ENCODE results near the gene PRKG1. TPM values are rescaled to one million over a fixed set of nuclear protein-coding genes. Genes with fewer than 3 reads are reported as not detected.

PRKG1 gene
- total RNA-seq, 1 donor from 2014 or later, result 22.8 TPM

DNA sequence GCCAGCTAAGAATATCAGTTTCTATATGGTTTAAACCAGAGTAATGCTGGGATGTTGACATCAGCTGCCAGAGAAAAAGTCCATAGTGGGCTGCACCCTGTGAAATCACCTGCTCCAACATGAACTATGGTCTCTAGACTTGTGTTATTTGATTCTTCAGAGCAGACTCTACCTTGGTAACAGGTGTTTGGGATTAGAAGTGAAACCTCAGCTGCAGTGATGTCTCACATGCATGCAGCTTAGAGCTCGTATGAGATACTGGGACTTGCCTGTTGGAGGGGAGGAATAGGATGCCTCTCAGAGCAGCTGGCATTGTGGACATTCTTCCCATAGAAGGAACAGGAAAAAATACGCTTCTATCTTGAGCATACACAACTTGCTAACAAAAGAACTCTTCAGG, 912.2 kb downstream of the PRKG1 start:
- TF ChIP-seq, protein P1, sequence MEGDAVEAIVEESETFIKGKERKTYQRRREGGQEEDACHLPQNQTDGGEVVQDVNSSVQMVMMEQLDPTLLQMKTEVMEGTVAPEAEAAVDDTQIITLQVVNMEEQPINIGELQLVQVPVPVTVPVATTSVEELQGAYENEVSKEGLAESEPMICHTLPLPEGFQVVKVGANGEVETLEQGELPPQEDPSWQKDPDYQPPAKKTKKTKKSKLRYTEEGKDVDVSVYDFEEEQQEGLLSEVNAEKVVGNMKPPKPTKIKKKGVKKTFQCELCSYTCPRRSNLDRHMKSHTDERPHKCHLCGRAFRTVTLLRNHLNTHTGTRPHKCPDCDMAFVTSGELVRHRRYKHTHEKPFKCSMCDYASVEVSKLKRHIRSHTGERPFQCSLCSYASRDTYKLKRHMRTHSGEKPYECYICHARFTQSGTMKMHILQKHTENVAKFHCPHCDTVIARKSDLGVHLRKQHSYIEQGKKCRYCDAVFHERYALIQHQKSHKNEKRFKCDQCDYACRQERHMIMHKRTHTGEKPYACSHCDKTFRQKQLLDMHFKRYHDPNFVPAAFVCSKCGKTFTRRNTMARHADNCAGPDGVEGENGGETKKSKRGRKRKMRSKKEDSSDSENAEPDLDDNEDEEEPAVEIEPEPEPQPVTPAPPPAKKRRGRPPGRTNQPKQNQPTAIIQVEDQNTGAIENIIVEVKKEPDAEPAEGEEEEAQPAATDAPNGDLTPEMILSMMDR (IDR thresholded peaks at IDR 0.05), result no peak
- no peaks in the 10 kb centered on the region for H3K27me3 Mint-ChIP-seq (ENCODE audit: low read depth)
- peaks cover 11% of the 10 kb centered on the region for H3K4me1 Mint-ChIP-seq (ENCODE audit: low read depth)
- H3K4me3 Mint-ChIP-seq (ENCODE audit: unreplicated experiment), result no peak overlapping the region
- no peak overlapping the region for H3K27ac Mint-ChIP-seq (ENCODE audit: unreplicated experiment)
- H3K9me3 Mint-ChIP-seq (ENCODE audit: low read depth), result peaks cover 6% of the 10 kb centered on the region
- H3K36me3 Mint-ChIP-seq (ENCODE audit: low read depth), result peaks cover 3% of the 10 kb centered on the region
- DNase-seq (ENCODE audit: low spot score), result no peak

- Mint-ChIP-seq H3K4me1 (ENCODE audit: low read depth) (no peaks in the 10 kb centered on the region), H3K27ac (ENCODE audit: unreplicated experiment) (no peak overlapping the region), H3K27me3 (ENCODE audit: low read depth) (no peaks in the 10 kb centered on the region), H3K4me3 (ENCODE audit: unreplicated experiment) (no peak overlapping the region), H3K9me3 (ENCODE audit: low read depth) (peaks cover 6% of the 10 kb centered on the region), H3K36me3 (ENCODE audit: low read depth) (peaks cover 3% of the 10 kb centered on the region)
- no peak for DNase-seq (ENCODE audit: low spot score)
- TF ChIP-seq, protein P1 (IDR thresholded peaks at IDR 0.05), result no peak
These were observed 919.2 kb downstream of the PRKG1 start for GRCh38 chr10:51993475-51993874.

GRCh38 chr10:51999096-51999495, 924.8 kb downstream of the PRKG1 start:
- Mint-ChIP-seq H3K4me1 (ENCODE audit: low read depth) (peaks cover 11% of the 10 kb centered on the region), H3K36me3 (ENCODE audit: low read depth) (no peaks in the 10 kb centered on the region), H3K27ac (ENCODE audit: unreplicated experiment) (no peak overlapping the region), H3K27me3 (ENCODE audit: low read depth) (no peaks in the 10 kb centered on the region), H3K9me3 (ENCODE audit: low read depth) (no peaks in the 10 kb centered on the region), H3K4me3 (ENCODE audit: unreplicated experiment) (no peak overlapping the region)
- TF ChIP-seq, protein P1 (IDR thresholded peaks at IDR 0.05), result no peak
- DNase-seq (ENCODE audit: low spot score), result no peak

DNA sequence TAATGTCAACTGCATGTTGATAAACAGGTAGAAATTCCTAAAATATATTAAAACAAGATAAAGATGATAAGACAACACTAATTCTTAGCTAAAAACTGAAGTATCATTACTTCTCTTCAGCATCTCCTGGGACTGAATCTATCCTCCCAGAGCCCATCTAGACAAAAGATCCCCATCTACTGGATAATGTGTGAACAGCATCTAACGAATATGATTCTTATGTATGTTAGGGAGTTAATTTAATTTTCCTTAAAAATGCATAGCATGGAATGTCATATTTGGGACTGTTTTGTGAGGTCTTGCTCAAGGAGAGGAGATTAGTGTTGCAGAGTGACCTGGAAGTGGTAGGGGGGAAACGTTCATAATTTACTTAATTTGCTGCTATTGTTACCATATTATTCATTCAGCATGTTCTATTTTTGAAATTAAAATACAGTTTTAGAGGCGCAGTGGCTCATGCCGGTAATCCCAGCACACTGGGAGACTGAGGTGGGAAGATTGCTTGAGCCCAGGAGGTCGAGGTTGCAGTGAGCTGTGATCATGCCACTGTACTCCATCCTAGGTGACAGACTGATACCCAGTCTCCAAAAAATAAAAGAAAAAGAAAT, 930.2 kb downstream of the PRKG1 start:
- H3K4me1 Mint-ChIP-seq (ENCODE audit: low read depth), result peaks cover 10% of the 10 kb centered on the region
- TF ChIP-seq, protein P1 (IDR thresholded peaks at IDR 0.05), result peak; percentile 89
- no peak overlapping the region for H3K4me3 Mint-ChIP-seq (ENCODE audit: unreplicated experiment)
- DNase-seq (ENCODE audit: low spot score), result no peak
- no peaks in the 10 kb centered on the region for H3K27me3 Mint-ChIP-seq (ENCODE audit: low read depth)
- peaks cover 12% of the 10 kb centered on the region for H3K9me3 Mint-ChIP-seq (ENCODE audit: low read depth)
- no peak overlapping the region for H3K27ac Mint-ChIP-seq (ENCODE audit: unreplicated experiment)
- H3K36me3 Mint-ChIP-seq (ENCODE audit: low read depth), result peaks cover 8% of the 10 kb centered on the region

- DNase-seq (ENCODE audit: low spot score), result no peak
- Mint-ChIP-seq H3K27ac (ENCODE audit: unreplicated experiment) (no peak overlapping the region), H3K36me3 (ENCODE audit: low read depth) (peaks cover 8% of the 10 kb centered on the region), H3K9me3 (ENCODE audit: low read depth) (peaks cover 16% of the 10 kb centered on the region), H3K4me3 (ENCODE audit: unreplicated experiment) (no peak overlapping the region), H3K27me3 (ENCODE audit: low read depth) (no peaks in the 10 kb centered on the region), H3K4me1 (ENCODE audit: low read depth) (peaks cover 19% of the 10 kb centered on the region)
- TF ChIP-seq, protein P1 (IDR thresholded peaks at IDR 0.05), result no peak
These were observed 932.8 kb downstream of the PRKG1 start for GRCh38 chr10:52007091-52007490.

Data from chondrocyte (in vitro differentiated cells).